ENCODE measurements around the gene SERHL2.
"Not testable (repeated sequence)": the region's sequence is repeated elsewhere in the genome, so short reads cannot be mapped to it uniquely, and the experiment has no call there.

The SERHL2 gene

DNA sequence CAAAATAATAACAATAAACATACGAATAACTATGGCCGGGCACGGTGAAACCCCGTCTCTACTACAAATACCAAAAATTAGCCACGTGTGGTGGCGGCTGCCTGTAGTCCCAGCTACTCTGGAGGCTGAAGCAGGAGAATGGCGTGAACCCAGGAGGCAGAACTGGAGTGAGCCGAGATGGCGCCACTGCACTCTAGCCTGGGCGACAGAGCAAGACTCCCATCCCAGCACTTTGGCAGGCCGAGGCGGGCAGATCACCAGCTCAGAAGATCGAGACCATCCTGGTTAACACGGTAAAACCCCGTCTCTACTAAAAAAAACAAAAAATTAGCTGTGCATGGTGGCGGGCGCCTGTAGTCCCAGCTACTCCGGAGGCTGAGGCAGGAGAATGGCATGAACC, 17.1 kb upstream of the SERHL2 start:
- H3K9ac ChIP-seq (ENCODE audit: low read length); H3K36me3 ChIP-seq (ENCODE audit: insufficient read depth, low read length); H3K27ac ChIP-seq (ENCODE audit: low read depth, low read length); H3K4me3 ChIP-seq (ENCODE audit: low read depth in 1 of 2, low read length in 2 of 2); H3K9me3 ChIP-seq (ENCODE audit: low read length); H3K4me1 ChIP-seq (ENCODE audit: insufficient read depth, low read length); H3K27me3 ChIP-seq (ENCODE audit: control insufficient read depth in 1 of 2, insufficient read depth in 2 of 2, low read length in 2 of 2): not testable (repeated sequence)

DNA sequence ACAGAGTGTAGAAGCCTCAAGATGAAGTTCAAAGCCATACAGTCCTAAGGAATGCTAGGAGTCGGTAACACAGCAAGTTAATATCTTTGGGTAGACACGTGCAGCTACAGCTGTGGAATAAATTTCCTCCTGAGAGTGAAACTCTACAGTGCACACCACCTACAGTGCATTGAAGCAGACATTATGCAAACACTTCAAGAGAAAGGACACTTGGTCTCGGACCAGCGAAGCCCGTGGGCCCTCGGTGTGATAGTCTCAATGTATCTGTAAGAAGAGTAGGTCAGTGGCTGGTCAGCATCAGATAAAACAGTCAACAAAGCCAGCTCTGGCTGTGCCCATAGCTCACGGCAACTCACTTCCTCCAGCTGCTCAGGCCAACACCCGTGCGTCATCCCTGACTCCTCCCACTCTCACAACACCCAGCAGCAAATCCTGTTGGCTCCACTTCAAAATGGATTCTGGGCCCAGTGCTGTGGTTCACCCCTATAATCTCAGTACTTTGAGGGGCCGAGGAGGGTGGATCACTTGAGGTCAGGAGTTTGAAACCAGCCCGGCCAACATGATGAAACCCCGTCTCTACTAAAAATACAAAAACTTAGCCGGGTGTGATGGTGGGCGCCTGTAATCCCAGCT, 16.4 kb upstream of the SERHL2 start:
- not testable (repeated sequence) for H3K36me3 ChIP-seq (ENCODE audit: insufficient read depth, low read length); H3K9ac ChIP-seq (ENCODE audit: low read length); H3K4me1 ChIP-seq (ENCODE audit: insufficient read depth, low read length); H3K27ac ChIP-seq (ENCODE audit: low read depth, low read length); H3K9me3 ChIP-seq (ENCODE audit: low read length); H3K27me3 ChIP-seq (ENCODE audit: control insufficient read depth in 1 of 2, insufficient read depth in 2 of 2, low read length in 2 of 2); H3K4me3 ChIP-seq (ENCODE audit: low read depth in 1 of 2, low read length in 2 of 2)

DNA sequence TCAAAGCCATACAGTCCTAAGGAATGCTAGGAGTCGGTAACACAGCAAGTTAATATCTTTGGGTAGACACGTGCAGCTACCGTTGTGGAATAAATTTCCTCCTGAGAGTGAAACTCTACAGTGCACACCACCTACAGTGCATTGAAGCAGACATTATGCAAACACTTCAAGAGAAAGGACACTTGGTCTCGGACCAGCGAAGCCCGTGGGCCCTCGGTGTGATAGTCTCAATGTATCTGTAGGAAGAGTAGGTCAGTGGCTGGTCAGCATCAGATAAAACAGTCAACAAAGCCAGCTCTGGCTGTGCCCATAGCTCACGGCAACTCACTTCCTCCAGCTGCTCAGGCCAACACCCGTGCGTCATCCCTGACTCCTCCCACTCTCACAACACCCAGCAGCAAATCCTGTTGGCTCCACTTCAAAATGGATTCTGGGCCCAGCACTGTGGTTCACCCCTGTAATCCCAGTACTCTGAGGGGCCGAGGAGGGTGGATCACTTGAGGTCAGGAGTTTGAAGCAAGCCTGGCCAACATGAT, 14.5 kb upstream of the SERHL2 start:
- not testable (repeated sequence) for H3K36me3 ChIP-seq (ENCODE audit: insufficient read depth, low read length); H3K4me3 ChIP-seq (ENCODE audit: low read depth in 1 of 2, low read length in 2 of 2); H3K9ac ChIP-seq (ENCODE audit: low read length); H3K27me3 ChIP-seq (ENCODE audit: control insufficient read depth in 1 of 2, insufficient read depth in 2 of 2, low read length in 2 of 2); H3K4me1 ChIP-seq (ENCODE audit: insufficient read depth, low read length); H3K27ac ChIP-seq (ENCODE audit: low read depth, low read length); H3K9me3 ChIP-seq (ENCODE audit: low read length)

DNA sequence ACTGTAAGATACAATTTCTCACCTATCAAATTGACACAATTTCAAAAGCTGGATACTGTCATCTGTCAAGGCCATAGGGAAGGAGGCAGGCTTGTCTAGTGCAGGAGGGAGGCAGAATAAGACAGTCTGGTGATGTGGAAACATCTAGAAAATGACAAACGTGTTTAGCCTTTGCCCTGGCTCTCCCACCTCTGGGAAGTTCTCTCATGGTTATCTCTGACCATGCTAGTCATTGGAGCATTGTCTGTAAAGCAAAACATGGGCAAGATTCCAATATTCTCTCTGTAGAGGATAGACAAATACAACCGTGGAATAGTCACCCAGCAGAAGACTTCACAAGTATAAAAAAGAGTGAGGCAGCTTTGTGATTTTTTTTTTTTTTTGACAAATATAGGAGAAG, 9.1 kb upstream of the SERHL2 start:
- no peaks in the 10 kb centered on the region for H3K27me3 ChIP-seq (ENCODE audit: control insufficient read depth in 1 of 2, insufficient read depth in 2 of 2, low read length in 2 of 2)

DNA sequence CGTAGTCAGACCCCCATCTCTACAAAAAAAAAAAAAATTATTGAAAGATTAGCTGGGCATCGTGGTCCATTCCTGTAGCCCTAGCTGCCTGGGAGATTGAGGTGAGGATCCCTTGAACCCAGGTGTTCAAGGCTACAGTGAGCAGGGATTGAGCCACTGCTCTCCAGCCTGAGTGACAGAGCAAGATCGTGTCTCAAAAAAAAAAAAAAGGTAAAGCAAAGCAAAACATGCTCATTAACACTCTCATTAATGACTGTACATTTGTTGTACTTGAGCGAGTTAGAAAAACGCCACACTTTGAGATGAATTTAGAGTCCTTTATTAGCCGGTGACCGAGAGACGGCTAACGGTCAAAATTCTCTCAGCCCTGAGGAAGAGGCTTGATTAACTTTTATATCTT, 6.2 kb upstream of the SERHL2 start:
- no peak overlapping the region for H3K9ac ChIP-seq (ENCODE audit: low read length)
- no peak overlapping the region for H3K4me3 ChIP-seq (ENCODE audit: low read depth in 1 of 2, low read length in 2 of 2)
- H3K27me3 ChIP-seq (ENCODE audit: control insufficient read depth in 1 of 2, insufficient read depth in 2 of 2, low read length in 2 of 2): no peaks in the 10 kb centered on the region
- H3K27ac ChIP-seq (ENCODE audit: low read depth, low read length): no peak overlapping the region
- H3K4me1 ChIP-seq (ENCODE audit: insufficient read depth, low read length): no peaks in the 10 kb centered on the region
- no peaks in the 10 kb centered on the region for H3K9me3 ChIP-seq (ENCODE audit: low read length)
- H3K36me3 ChIP-seq (ENCODE audit: insufficient read depth, low read length): no peaks in the 10 kb centered on the region

More for the DNA sequence above, 9.1 kb upstream of the SERHL2 start:
- H3K4me1 ChIP-seq (ENCODE audit: insufficient read depth, low read length): no peaks in the 10 kb centered on the region
- no peak overlapping the region for H3K27ac ChIP-seq (ENCODE audit: low read depth, low read length)
- H3K36me3 ChIP-seq (ENCODE audit: insufficient read depth, low read length): no peaks in the 10 kb centered on the region
- H3K9ac ChIP-seq (ENCODE audit: low read length): no peak overlapping the region
- H3K4me3 ChIP-seq (ENCODE audit: low read depth in 1 of 2, low read length in 2 of 2): no peak overlapping the region
- no peaks in the 10 kb centered on the region for H3K9me3 ChIP-seq (ENCODE audit: low read length)

DNA sequence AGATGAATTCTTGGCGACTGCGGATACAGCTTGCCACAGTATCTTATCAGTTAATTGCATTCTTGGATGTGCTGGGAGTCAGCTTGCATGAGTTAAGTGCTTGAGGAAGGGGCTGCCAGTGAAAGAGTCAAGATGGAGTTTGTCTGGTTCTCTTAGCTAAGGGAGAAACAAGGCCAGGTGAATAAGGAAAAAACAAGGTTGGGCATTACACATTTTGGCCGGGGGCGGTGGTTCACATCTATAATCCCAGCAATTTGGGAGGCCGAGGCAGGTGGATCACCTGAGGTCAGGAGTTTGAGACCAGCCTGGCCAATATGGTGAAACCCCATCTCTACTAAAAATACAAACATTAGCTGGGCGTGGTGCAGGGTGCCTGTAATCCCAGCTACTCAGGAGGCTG, 5.6 kb upstream of the SERHL2 start:
- not testable (repeated sequence) for H3K9ac ChIP-seq (ENCODE audit: low read length); H3K27ac ChIP-seq (ENCODE audit: low read depth, low read length); H3K27me3 ChIP-seq (ENCODE audit: control insufficient read depth in 1 of 2, insufficient read depth in 2 of 2, low read length in 2 of 2); H3K4me1 ChIP-seq (ENCODE audit: insufficient read depth, low read length); H3K36me3 ChIP-seq (ENCODE audit: insufficient read depth, low read length); H3K4me3 ChIP-seq (ENCODE audit: low read depth in 1 of 2, low read length in 2 of 2); H3K9me3 ChIP-seq (ENCODE audit: low read length)

DNA sequence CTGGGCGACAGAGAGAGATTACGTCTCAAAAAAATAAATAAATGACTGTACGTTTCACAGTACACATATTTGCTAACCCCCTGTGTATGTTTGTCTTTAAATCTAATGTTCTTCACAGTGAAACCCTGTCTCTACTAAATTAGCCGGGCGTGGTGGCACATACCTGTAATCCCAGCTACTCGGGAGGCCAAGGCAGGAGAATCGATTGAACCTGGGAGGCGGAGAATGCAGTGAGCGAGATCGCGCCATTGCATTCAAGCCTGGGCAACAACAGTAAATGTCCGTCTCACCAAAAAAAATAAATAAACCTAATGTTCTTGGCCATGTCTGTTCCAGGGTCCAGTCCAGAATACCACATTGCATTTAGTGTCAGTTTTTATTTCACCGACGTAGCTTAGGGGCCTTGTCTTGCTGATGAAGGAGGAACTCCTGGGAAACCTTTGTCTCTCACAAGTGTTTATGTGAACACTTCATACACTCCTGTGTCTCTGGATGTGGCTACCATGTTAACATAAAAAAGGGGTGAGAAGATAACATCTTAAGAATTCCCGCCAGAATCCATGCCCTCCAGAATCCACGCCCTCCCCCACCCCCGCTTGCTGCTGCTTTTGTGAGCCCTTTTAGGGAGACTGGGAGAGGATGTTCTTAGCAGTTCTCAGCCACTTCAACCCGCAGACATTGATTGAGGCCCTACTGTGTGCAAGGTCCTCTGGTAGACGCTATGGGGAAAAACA, 5.0 kb upstream of the SERHL2 start:
- Histone ChIP-seq H3K27ac (ENCODE audit: low read depth, low read length) (no peak overlapping the region), H3K4me1 (ENCODE audit: insufficient read depth, low read length) (peaks cover under 1% of the 10 kb centered on the region), H3K36me3 (ENCODE audit: insufficient read depth, low read length) (no peaks in the 10 kb centered on the region), H3K27me3 (ENCODE audit: control insufficient read depth in 1 of 2, insufficient read depth in 2 of 2, low read length in 2 of 2) (no peaks in the 10 kb centered on the region), H3K9me3 (ENCODE audit: low read length) (no peaks in the 10 kb centered on the region), H3K4me3 (ENCODE audit: low read depth in 1 of 2, low read length in 2 of 2) (no peak overlapping the region), H3K9ac (ENCODE audit: low read length) (no peak overlapping the region)

DNA sequence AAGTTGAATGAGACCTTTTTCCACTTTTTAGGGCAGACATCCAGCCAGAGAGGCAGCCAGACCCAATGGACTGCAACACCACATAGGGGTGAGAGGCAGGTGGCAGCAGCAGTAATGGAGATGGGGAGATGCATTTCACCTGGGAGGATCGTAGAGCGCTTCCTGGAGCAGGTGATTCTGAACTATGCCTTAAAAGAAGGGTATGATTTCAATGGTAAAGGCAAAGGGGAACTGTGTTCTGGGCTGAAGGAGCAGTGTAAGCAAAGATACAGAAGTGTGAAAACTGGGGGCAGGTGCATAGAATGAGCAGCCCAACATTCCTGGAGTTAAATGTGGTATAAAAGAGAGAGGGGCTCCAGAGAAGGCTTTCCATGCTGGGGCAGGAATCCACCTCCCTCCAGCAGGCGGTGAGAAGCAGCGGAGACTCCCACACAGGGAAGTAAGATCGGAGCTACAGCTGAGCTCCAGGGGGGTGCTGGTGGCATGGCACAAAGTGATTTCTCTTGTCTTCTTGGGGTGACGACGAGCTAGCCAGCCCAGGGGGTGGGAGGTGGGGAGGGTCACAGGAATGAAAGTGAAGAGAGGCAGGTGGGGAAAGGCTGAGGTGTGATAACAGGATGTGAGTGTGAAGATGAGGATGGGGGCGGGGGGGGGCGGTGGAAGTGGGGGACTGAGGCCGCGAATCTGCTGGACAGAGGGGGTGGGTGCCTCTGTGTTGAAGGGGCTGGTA, 4.3 kb upstream of the SERHL2 start:
- Histone ChIP-seq H3K4me1 (ENCODE audit: insufficient read depth, low read length) (peaks cover 7% of the 10 kb centered on the region), H3K36me3 (ENCODE audit: insufficient read depth, low read length) (no peaks in the 10 kb centered on the region), H3K9ac (ENCODE audit: low read length) (no peak overlapping the region), H3K4me3 (ENCODE audit: low read depth in 1 of 2, low read length in 2 of 2) (no peak overlapping the region), H3K9me3 (ENCODE audit: low read length) (no peaks in the 10 kb centered on the region), H3K27me3 (ENCODE audit: control insufficient read depth in 1 of 2, insufficient read depth in 2 of 2, low read length in 2 of 2) (no peaks in the 10 kb centered on the region), H3K27ac (ENCODE audit: low read depth, low read length) (no peak overlapping the region)

DNA sequence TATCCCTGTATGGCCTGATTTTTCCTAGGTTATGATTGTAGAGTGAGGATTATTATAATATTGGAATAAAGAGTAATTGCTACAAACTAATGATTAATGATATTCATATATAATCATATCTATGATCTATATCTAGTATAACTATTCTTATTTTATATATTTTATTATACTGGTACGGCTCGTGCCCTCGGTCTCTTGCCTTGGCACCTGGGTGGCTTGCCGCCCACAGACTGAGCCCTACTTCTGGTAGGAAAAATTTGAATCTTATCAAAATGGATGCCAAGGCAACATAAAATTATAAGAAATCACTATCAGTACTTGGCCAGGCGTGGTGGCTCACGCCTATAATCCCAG, 1.5 kb upstream of the SERHL2 start:
- H3K4me3 ChIP-seq (ENCODE audit: low read depth in 1 of 2, low read length in 2 of 2); H3K36me3 ChIP-seq (ENCODE audit: insufficient read depth, low read length); H3K27ac ChIP-seq (ENCODE audit: low read depth, low read length); H3K27me3 ChIP-seq (ENCODE audit: control insufficient read depth in 1 of 2, insufficient read depth in 2 of 2, low read length in 2 of 2); H3K4me1 ChIP-seq (ENCODE audit: insufficient read depth, low read length); H3K9ac ChIP-seq (ENCODE audit: low read length); H3K9me3 ChIP-seq (ENCODE audit: low read length): not testable (repeated sequence)

DNA sequence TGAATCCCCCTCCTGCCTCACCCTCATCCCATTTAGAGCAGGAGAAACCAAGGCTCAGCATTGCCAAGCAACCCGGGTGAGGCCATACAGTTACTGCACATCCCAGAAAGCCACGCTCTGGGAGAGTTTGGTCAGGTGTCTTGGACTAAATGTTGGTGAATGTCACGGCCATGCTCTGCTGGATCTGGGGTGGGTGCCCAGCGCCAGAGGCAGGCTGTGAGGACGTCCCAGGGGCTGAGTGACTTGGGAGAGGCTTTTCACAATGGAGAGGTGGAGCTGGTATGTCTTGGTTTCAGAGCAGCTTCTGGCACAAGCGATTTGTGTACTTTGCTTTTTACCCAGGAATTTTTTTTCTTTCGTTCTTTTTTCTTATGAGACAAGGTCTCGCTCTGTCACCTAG, 6.6 kb downstream of the SERHL2 start:
- Histone ChIP-seq H3K27me3 (ENCODE audit: control insufficient read depth in 1 of 2, insufficient read depth in 2 of 2, low read length in 2 of 2) (no peaks in the 10 kb centered on the region), H3K36me3 (ENCODE audit: insufficient read depth, low read length) (no peaks in the 10 kb centered on the region), H3K9ac (ENCODE audit: low read length) (no peak overlapping the region), H3K4me1 (ENCODE audit: insufficient read depth, low read length) (no peaks in the 10 kb centered on the region), H3K4me3 (ENCODE audit: low read depth in 1 of 2, low read length in 2 of 2) (no peak overlapping the region), H3K9me3 (ENCODE audit: low read length) (no peaks in the 10 kb centered on the region), H3K27ac (ENCODE audit: low read depth, low read length) (no peak overlapping the region)

DNA sequence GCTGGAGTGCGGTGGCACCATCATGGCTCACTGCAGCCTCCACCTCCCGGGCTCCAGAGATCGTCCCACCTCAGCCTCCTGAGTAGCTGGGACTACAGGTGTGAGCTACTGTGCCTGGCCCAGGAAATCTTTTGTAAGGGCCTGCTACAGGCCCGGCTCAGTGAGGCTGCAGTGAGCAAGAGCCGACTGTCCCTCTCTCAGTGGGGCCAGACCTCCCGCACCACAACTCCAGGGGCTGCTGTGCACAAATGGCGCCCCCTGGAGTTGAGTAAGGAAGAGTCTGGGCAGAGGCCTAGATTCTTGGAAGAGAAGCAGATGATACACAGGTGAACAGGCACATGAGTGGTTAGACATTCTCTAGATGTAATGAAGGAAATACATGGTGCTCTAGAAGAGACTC, 7.0 kb downstream of the SERHL2 start:
- H3K36me3 ChIP-seq (ENCODE audit: insufficient read depth, low read length): no peaks in the 10 kb centered on the region
- H3K9me3 ChIP-seq (ENCODE audit: low read length): no peaks in the 10 kb centered on the region
- H3K9ac ChIP-seq (ENCODE audit: low read length): no peak overlapping the region
- no peaks in the 10 kb centered on the region for H3K27me3 ChIP-seq (ENCODE audit: control insufficient read depth in 1 of 2, insufficient read depth in 2 of 2, low read length in 2 of 2)
- no peak overlapping the region for H3K4me3 ChIP-seq (ENCODE audit: low read depth in 1 of 2, low read length in 2 of 2)
- no peak overlapping the region for H3K27ac ChIP-seq (ENCODE audit: low read depth, low read length)
- H3K4me1 ChIP-seq (ENCODE audit: insufficient read depth, low read length): no peaks in the 10 kb centered on the region

Measured in muscle layer of colon (tissue), 2 donors.